GM18507 (cell line): ENCODE measurements around the gene RBPJ.
A peak's percentile ranks its signal among the peaks of the same experiment; 100 is the strongest.

Experiments used
- DNase-seq: peaks from one replicate; pipeline ENCODE4 v3.0.0; 2011; ENCODE audit warnings: low read depth; ENCODE audit not compliant: insufficient read length; ENCODE audit errors: extremely low spot score
- FAIRE-seq: peaks from 2 replicates; lab custom pipeline; 2011; peaks lifted over from hg19 to GRCh38; lab: Jason Lieb, UNC

The RBPJ gene

GRCh38 chr4:26441102-26441501, 120.3 kb downstream of the RBPJ start:
- DNase-seq = no peak
- no peak for FAIRE-seq

GRCh38 chr4:26441771-26442170, 121.0 kb downstream of the RBPJ start:
- no peak for DNase-seq

GRCh38 chr4:26447378-26447777, 126.6 kb downstream of the RBPJ start:
- FAIRE-seq (peak; percentile 21), DNase-seq (no peak)

More at GRCh38 chr4:26441771-26442170, 121.0 kb downstream of the RBPJ start:
- FAIRE-seq = no peak

GRCh38 chr4:26450418-26450817, 129.6 kb downstream of the RBPJ start:
- no peak for FAIRE-seq
- DNase-seq = no peak

GRCh38 chr4:26451597-26451996, 130.8 kb downstream of the RBPJ start:
- FAIRE-seq = no peak
- no peak for DNase-seq

GRCh38 chr4:26452565-26453531, 132.0 kb downstream of the RBPJ start:
- DNase-seq = no peak
- FAIRE-seq = no peak

GRCh38 chr4:26454961-26455360, 134.1 kb downstream of the RBPJ start:
- DNase-seq (no peak), FAIRE-seq (no peak)

- DNase-seq = no peak
- no peak for FAIRE-seq
Measured at GRCh38 chr4:26455571-26455970, 134.8 kb downstream of the RBPJ start.

GRCh38 chr4:26457412-26457811, 136.6 kb downstream of the RBPJ start:
- DNase-seq (no peak), FAIRE-seq (no peak)

- DNase-seq = no peak
- no peak for FAIRE-seq
Measured at GRCh38 chr4:26458157-26458561, 137.3 kb downstream of the RBPJ start.

- FAIRE-seq (peak; percentile 71), DNase-seq (peak; percentile 33)
Measured at GRCh38 chr4:26459054-26459755, 138.4 kb downstream of the RBPJ start.

- DNase-seq (no peak), FAIRE-seq (no peak)
Measured at GRCh38 chr4:26459756-26460530, 139.1 kb downstream of the RBPJ start.

- FAIRE-seq (no peak), DNase-seq (no peak)
Measured at GRCh38 chr4:26462874-26463273, 142.1 kb downstream of the RBPJ start.

GRCh38 chr4:26463386-26463785, 142.6 kb downstream of the RBPJ start:
- FAIRE-seq (no peak), DNase-seq (no peak)

GRCh38 chr4:26464420-26465095, 143.7 kb downstream of the RBPJ start:
- DNase-seq (no peak), FAIRE-seq (no peak)

GRCh38 chr4:26466578-26467270, 145.9 kb downstream of the RBPJ start:
- DNase-seq = no peak

GRCh38 chr4:26467724-26468123, 146.9 kb downstream of the RBPJ start:
- DNase-seq (no peak), FAIRE-seq (no peak)

More at GRCh38 chr4:26466578-26467270, 145.9 kb downstream of the RBPJ start:
- no peak for FAIRE-seq

- DNase-seq (no peak), FAIRE-seq (no peak)
Measured at GRCh38 chr4:26468283-26468949, 147.6 kb downstream of the RBPJ start.
